ENCODE data around the gene BCR. TPM values are rescaled to one million over a fixed set of nuclear protein-coding genes. Genes with fewer than 3 reads are reported as not detected.

Gene BCR
- total and polyA plus RNA-seq, 2 of the 4 experiments (the other 2 are of a cell fraction), result 28.9 to 44.6 TPM

DNA sequence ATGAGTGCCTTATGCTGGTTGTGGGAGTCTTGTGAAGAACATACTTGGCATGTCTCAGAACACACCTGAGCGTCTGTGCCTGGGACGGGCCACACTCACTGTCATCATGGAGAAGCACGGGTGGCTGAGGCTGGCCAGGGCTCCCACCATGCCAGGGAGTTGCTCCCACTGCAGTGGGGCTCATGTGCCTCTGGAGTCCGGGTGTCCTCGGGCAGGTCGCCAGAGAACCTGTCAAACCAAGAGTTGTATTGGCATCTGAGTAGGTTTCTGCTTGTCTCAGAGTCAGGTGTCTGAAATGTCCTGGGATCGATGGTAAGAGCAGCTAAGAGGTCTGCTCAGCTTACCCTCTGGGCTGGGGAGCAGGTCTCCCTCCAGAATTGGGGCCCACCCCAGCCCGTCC, 92.1 kb downstream of the BCR start:
- H3K27ac ChIP-seq (ENCODE audit: insufficient read depth, low read length), result no peak overlapping the region
- no peak overlapping the region for H4K5ac ChIP-seq (ENCODE audit: low read depth, low read length)
- no peak overlapping the region for H3K9ac ChIP-seq (ENCODE audit: low read depth, low read length)
- BruUV-seq (replicated peaks), result no TSS peak
- H3K23ac ChIP-seq (ENCODE audit: low read depth, low read length), result no peak overlapping the region
- dilution Hi-C loops (cut with HindIII; ENCODE audit: low sequenced_read_pairs, unreplicated experiment), result no loop called here
- H3K18ac ChIP-seq (ENCODE audit: low read depth, low read length), result no peak overlapping the region
- ChIA-PET CTCF (interaction anchor here (1.7 kb wide), 1 partner anchor 10 kb away, joined by 6 read pairs; no protein-coding TSS in a partner anchor), POLR2A (ENCODE audit: unreplicated experiment) (no interaction called here)
- no peaks in the 10 kb centered on the region for H3K9me3 ChIP-seq (ENCODE audit: control insufficient read depth, insufficient read depth, low read length)
- no peaks in the 10 kb centered on the region for H3K27me3 ChIP-seq (ENCODE audit: control insufficient read depth, insufficient read depth, low read length)
- no peak for ATAC-seq (ENCODE audit: low read depth)
- H3K56ac ChIP-seq (ENCODE audit: extremely low read depth, insufficient read depth, low read length), result no peak overlapping the region
- intact Hi-C loops (cut with micrococcal nuclease), result no loop called here
- H3K4me3 ChIP-seq (ENCODE audit: insufficient read depth, low read depth, low read length), result no peak overlapping the region
- H2BK20ac ChIP-seq (ENCODE audit: low read depth, low read length), result no peak overlapping the region
- no peaks in the 10 kb centered on the region for H3K9me1 ChIP-seq (ENCODE audit: insufficient read depth, low read length)
- no peak overlapping the region for H3K4ac ChIP-seq (ENCODE audit: low read depth, low read length)
- H3K36me3 ChIP-seq (ENCODE audit: control insufficient read depth, insufficient read depth, low read length), result peaks cover 55% of the 10 kb centered on the region
- no peak overlapping the region for H2BK120ac ChIP-seq (ENCODE audit: low read depth, low read length)
- WGBS, 2 experiments (ENCODE audit: extremely low coverage in 2 of 2, insufficient read length in 1 of 2), result 91% methylated on average over 4 of the region's 8 CpGs; no CpG with 5 or more reads in 1 of the 2 experiments
- no peak overlapping the region for H4K8ac ChIP-seq (ENCODE audit: low read depth in 2 of 2, low read length in 2 of 2)
- no peak overlapping the region for H4K91ac ChIP-seq (ENCODE audit: insufficient read depth, low read depth, low read length)
- H3K4me1 ChIP-seq (ENCODE audit: control insufficient read depth, insufficient read depth, low read length), result no peaks in the 10 kb centered on the region
- no peak overlapping the region for H2AFZ ChIP-seq (replicated peaks; ENCODE audit: low read length, poor library complexity)
- DNase-seq, result no peak
- H2BK15ac ChIP-seq (ENCODE audit: low read depth, low read length), result no peak overlapping the region
- no peak overlapping the region for H3K14ac ChIP-seq (replicated peaks; ENCODE audit: low read depth, low read length)
- no peak for TF ChIP-seq POLR2A (IDR thresholded peaks at IDR 0.05; ENCODE audit: low read depth, low read length)
- no peak for TF ChIP-seq CHD1 (IDR thresholded peaks at IDR 0.05; ENCODE audit: low read depth, low read length)
- TF ChIP-seq CEBPB (IDR thresholded peaks at IDR 0.05; ENCODE audit: low read depth, low read length), result no peak
- TF ChIP-seq, protein P1, sequence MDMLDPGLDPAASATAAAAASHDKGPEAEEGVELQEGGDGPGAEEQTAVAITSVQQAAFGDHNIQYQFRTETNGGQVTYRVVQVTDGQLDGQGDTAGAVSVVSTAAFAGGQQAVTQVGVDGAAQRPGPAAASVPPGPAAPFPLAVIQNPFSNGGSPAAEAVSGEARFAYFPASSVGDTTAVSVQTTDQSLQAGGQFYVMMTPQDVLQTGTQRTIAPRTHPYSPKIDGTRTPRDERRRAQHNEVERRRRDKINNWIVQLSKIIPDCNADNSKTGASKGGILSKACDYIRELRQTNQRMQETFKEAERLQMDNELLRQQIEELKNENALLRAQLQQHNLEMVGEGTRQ (IDR thresholded peaks at IDR 0.05; ENCODE audit: low read depth, low read length), result no peak
- no peak for TF ChIP-seq SMC3 (IDR thresholded peaks at IDR 0.05; ENCODE audit: low read depth, low read length)
- no peak for TF ChIP-seq RFX5 (IDR thresholded peaks at IDR 0.05; ENCODE audit: low read depth, low read length)
- TF ChIP-seq, protein P2, sequence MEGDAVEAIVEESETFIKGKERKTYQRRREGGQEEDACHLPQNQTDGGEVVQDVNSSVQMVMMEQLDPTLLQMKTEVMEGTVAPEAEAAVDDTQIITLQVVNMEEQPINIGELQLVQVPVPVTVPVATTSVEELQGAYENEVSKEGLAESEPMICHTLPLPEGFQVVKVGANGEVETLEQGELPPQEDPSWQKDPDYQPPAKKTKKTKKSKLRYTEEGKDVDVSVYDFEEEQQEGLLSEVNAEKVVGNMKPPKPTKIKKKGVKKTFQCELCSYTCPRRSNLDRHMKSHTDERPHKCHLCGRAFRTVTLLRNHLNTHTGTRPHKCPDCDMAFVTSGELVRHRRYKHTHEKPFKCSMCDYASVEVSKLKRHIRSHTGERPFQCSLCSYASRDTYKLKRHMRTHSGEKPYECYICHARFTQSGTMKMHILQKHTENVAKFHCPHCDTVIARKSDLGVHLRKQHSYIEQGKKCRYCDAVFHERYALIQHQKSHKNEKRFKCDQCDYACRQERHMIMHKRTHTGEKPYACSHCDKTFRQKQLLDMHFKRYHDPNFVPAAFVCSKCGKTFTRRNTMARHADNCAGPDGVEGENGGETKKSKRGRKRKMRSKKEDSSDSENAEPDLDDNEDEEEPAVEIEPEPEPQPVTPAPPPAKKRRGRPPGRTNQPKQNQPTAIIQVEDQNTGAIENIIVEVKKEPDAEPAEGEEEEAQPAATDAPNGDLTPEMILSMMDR (conservative IDR thresholded peaks at IDR 0.05; ENCODE audit: low read depth, low read length), result no peak
- TF ChIP-seq MAZ (IDR thresholded peaks at IDR 0.05; ENCODE audit: borderline replicate concordance, low read depth, low read length), result no peak
- TF ChIP-seq, protein P3, sequence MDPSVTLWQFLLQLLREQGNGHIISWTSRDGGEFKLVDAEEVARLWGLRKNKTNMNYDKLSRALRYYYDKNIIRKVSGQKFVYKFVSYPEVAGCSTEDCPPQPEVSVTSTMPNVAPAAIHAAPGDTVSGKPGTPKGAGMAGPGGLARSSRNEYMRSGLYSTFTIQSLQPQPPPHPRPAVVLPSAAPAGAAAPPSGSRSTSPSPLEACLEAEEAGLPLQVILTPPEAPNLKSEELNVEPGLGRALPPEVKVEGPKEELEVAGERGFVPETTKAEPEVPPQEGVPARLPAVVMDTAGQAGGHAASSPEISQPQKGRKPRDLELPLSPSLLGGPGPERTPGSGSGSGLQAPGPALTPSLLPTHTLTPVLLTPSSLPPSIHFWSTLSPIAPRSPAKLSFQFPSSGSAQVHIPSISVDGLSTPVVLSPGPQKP (IDR thresholded peaks at IDR 0.05; ENCODE audit: borderline replicate concordance, low read depth, low read length), result no peak
- no peak for TF ChIP-seq MXI1 (IDR thresholded peaks at IDR 0.05; ENCODE audit: borderline replicate concordance, low read depth, low read length)
- TF ChIP-seq RCOR1 (IDR thresholded peaks at IDR 0.05; ENCODE audit: insufficient replicate concordance, low read length), result no peak
- TF ChIP-seq MAFK (IDR thresholded peaks at IDR 0.05; ENCODE audit: low read depth, low read length), result no peak
- no peak for TF ChIP-seq BHLHE40 (IDR thresholded peaks at IDR 0.05; ENCODE audit: low read depth, low read length)
- H2AK5ac ChIP-seq (ENCODE audit: low read depth, low read length), result no peak overlapping the region
- in situ Hi-C loops (cut with MboI; ENCODE audit: low sequenced_read_pairs), result no loop called here
- H2BK5ac ChIP-seq (ENCODE audit: low read depth, low read length, poor library complexity, severe bottlenecking), result no peak overlapping the region
- no peaks in the 10 kb centered on the region for H3K79me1 ChIP-seq (ENCODE audit: low read depth in 1 of 2, low read length in 2 of 2)
- H4K20me1 ChIP-seq (ENCODE audit: insufficient read depth, low read length), result no peaks in the 10 kb centered on the region; the same call in 1 of the 2 replicates
- no peak overlapping the region for H2AK9ac ChIP-seq (replicated peaks; ENCODE audit: low read depth, low read length, poor library complexity)
- no peak overlapping the region for H3K4me2 ChIP-seq (ENCODE audit: low read depth, low read length)

Measured in IMR-90 (cell line).